ENCODE data around the gene CCR7.

Gene CCR7

DNA sequence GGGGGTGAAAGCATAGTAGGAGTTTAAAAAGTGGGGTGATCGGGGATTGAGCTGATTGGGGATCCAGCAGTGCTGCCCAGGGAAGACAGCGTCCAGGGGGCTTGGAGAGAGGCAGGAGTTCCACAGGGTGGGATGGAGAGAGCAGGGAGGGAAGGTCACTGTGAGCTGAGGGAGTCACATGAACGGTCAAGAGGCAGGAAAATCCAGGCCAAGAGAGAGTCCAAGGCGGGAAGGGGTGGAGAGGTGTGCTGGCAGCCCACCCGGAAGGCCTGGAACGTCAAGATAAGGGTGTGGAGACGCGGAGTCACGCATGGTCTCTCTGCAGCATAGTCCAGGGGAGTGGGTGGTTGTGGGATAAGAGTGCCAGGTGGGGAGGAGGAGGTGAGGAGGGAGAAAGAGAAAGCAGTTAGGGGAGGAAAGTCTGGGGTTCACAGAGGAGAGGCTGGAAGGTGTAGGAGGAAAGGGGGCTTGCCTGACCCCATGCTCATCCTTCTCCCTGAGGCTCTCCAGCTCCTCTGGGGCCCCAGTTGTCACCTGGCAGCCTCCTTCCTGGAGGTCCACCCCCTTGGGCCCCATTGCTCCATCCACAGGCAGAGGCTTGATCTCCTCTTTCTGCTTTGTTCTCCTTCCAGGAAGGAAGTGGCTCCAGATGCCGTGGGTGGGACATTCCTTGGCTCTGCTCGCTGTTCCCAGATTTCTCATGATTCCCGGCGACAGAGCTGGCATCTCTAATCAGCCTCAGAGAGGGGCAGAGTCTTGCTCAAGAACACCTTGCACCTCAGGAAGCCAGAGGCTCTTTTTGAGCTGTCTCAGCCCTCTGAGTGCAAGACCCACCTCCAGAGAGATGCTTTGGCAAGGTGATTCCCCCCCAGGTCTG lies 28.7 kb downstream of the CCR7 start:
- Mint-ChIP-seq H3K4me1 (peaks cover 61% of the 10 kb centered on the region), H3K4me3 (no peak overlapping the region), H3K27ac (no peak overlapping the region), H3K27me3 (ENCODE audit: low read depth, poor library complexity) (peaks cover 11% of the 10 kb centered on the region), H3K36me3 (ENCODE audit: low read depth) (no peaks in the 10 kb centered on the region), H3K9me3 (no peaks in the 10 kb centered on the region)
- TF ChIP-seq CTCF (IDR thresholded peaks at IDR 0.05): no peak
- DNase-seq: no peak

DNA sequence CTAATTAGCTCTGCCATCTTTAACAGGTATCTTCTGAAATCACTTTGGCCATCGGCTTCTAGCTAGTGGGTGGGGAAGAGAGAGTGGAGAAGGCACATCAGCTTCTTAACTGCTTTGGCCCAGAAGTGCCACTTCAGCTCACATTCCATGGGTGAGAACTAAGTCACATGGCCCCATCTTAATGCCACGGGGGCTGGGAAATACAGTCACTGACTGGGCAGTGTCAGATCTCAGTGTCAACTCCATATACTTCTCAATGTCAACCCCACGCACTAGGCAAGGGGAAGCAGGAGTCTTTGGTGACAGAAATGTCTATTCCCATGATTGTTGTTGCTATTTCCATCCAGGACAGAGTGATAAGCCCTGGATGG lies 29.4 kb downstream of the CCR7 start:
- Mint-ChIP-seq H3K4me1 (peaks cover 57% of the 10 kb centered on the region), H3K27ac (no peak overlapping the region), H3K4me3 (no peak overlapping the region)

GRCh38 chr17:40535438-40535837 lies 29.8 kb downstream of the CCR7 start:
- DNase-seq: no peak
- Mint-ChIP-seq H3K36me3 (ENCODE audit: low read depth) (no peaks in the 10 kb centered on the region), H3K4me1 (peaks cover 58% of the 10 kb centered on the region), H3K4me3 (no peak overlapping the region), H3K27ac (no peak overlapping the region), H3K27me3 (ENCODE audit: low read depth, poor library complexity) (peaks cover 11% of the 10 kb centered on the region), H3K9me3 (no peaks in the 10 kb centered on the region)
- no peak for TF ChIP-seq CTCF (IDR thresholded peaks at IDR 0.05)

More for the DNA sequence above, 29.4 kb downstream of the CCR7 start:
- no peaks in the 10 kb centered on the region for H3K36me3 Mint-ChIP-seq (ENCODE audit: low read depth)
- TF ChIP-seq CTCF (IDR thresholded peaks at IDR 0.05): no peak
- no peak for DNase-seq
- H3K27me3 Mint-ChIP-seq (ENCODE audit: low read depth, poor library complexity): peaks cover 11% of the 10 kb centered on the region
- no peaks in the 10 kb centered on the region for H3K9me3 Mint-ChIP-seq

GRCh38 chr17:40534371-40535189 lies 30.7 kb downstream of the CCR7 start:
- H3K4me1 Mint-ChIP-seq: peaks cover 61% of the 10 kb centered on the region

GRCh38 chr17:40533896-40534295 lies 31.4 kb downstream of the CCR7 start:
- Mint-ChIP-seq H3K9me3 (no peaks in the 10 kb centered on the region), H3K27me3 (ENCODE audit: low read depth, poor library complexity) (peaks cover 8% of the 10 kb centered on the region), H3K36me3 (ENCODE audit: low read depth) (no peaks in the 10 kb centered on the region), H3K27ac (peak overlapping the region; percentile 15), H3K4me3 (no peak overlapping the region), H3K4me1 (peaks cover 61% of the 10 kb centered on the region)
- no peak for DNase-seq
- TF ChIP-seq CTCF (IDR thresholded peaks at IDR 0.05): no peak

More at GRCh38 chr17:40534371-40535189, 30.7 kb downstream of the CCR7 start:
- H3K36me3 Mint-ChIP-seq (ENCODE audit: low read depth): no peaks in the 10 kb centered on the region
- H3K27me3 Mint-ChIP-seq (ENCODE audit: low read depth, poor library complexity): peaks cover 14% of the 10 kb centered on the region
- H3K4me3 Mint-ChIP-seq: no peak overlapping the region
- no peak for DNase-seq
- no peaks in the 10 kb centered on the region for H3K9me3 Mint-ChIP-seq
- peak overlapping the region; percentile 7 for H3K27ac Mint-ChIP-seq
- no peak for TF ChIP-seq CTCF (IDR thresholded peaks at IDR 0.05)
